ENCODE results near the gene CCR5AS.

- TF ChIP-seq CTCF (conservative IDR thresholded peaks at IDR 0.05; ENCODE audit: low read depth in 2 of 2) (no peak), EZH2 (IDR thresholded peaks at IDR 0.05; ENCODE audit: low read depth, unreplicated experiment) (no peak), ZNF114 (CRISPR knock-in tag; IDR thresholded peaks at IDR 0.05) (no peak), POLR2AphosphoS5 (IDR thresholded peaks at IDR 0.05; ENCODE audit: low read depth) (no peak), REST (IDR thresholded peaks at IDR 0.05; ENCODE audit: unreplicated experiment) (no peak), ZNF331 (CRISPR knock-in tag; IDR thresholded peaks at IDR 0.05; ENCODE audit: low read depth) (no peak), EZH2phosphoT487 (IDR thresholded peaks at IDR 0.05; ENCODE audit: unreplicated experiment) (no peak), STAT1 (IDR thresholded peaks at IDR 0.05; ENCODE audit: unreplicated experiment) (no peak), CREB1 (CRISPR knock-in tag; IDR thresholded peaks at IDR 0.05; ENCODE audit: low read depth) (no peak), JUNB (IDR thresholded peaks at IDR 0.05; ENCODE audit: unreplicated experiment) (no peak), ETS1 (IDR thresholded peaks at IDR 0.05) (no peak)
These were observed 49.3 kb upstream of the CCR5AS start for GRCh38 chr3:46456118-46456517.

All from GM23338 (cell line).